Measurements from ENCODE around the gene GLDC.

- TF ChIP-seq, protein P1, sequence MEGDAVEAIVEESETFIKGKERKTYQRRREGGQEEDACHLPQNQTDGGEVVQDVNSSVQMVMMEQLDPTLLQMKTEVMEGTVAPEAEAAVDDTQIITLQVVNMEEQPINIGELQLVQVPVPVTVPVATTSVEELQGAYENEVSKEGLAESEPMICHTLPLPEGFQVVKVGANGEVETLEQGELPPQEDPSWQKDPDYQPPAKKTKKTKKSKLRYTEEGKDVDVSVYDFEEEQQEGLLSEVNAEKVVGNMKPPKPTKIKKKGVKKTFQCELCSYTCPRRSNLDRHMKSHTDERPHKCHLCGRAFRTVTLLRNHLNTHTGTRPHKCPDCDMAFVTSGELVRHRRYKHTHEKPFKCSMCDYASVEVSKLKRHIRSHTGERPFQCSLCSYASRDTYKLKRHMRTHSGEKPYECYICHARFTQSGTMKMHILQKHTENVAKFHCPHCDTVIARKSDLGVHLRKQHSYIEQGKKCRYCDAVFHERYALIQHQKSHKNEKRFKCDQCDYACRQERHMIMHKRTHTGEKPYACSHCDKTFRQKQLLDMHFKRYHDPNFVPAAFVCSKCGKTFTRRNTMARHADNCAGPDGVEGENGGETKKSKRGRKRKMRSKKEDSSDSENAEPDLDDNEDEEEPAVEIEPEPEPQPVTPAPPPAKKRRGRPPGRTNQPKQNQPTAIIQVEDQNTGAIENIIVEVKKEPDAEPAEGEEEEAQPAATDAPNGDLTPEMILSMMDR (IDR thresholded peaks at IDR 0.05): no peak
- TF ChIP-seq POLR2A (IDR thresholded peaks at IDR 0.05): no peak
- no peak for TF ChIP-seq EP300 (IDR thresholded peaks at IDR 0.05)
These were observed 44.6 kb upstream of the GLDC start for GRCh38 chr9:6689893-6690674.

Data from ovary (tissue), 3 donors.